Neural crest cell (in vitro differentiated cells): Measurements from ENCODE around the gene NMUR1. TPM values are rescaled to one million over a fixed set of nuclear protein-coding genes. Genes with fewer than 3 reads are reported as not detected.

Experiments
- DNase-seq: peaks from one replicate; pipeline ENCODE4 v3.0.0; 2021; ENCODE audit warnings: low read depth, mixed read lengths, low spot score
- H3K27ac Mint-ChIP-seq: one replicate; pipeline ENCODE4 v1.8.0; 2021; ENCODE audit warnings: mild to moderate bottlenecking, mixed read lengths; ENCODE audit not compliant: unreplicated experiment
- H3K27me3 Mint-ChIP-seq: 2 replicates; pipeline ENCODE4 v1.8.0; 2021; ENCODE audit warnings: low read depth, mild to moderate bottlenecking, mixed read lengths
- H3K36me3 Mint-ChIP-seq: 2 replicates; pipeline ENCODE4 v1.8.0; 2021; ENCODE audit warnings: low read depth, mild to moderate bottlenecking, mixed read lengths
- H3K4me1 Mint-ChIP-seq: 2 replicates; pipeline ENCODE4 v1.8.0; 2021; ENCODE audit warnings: mixed read lengths
- H3K4me3 Mint-ChIP-seq: one replicate; pipeline ENCODE4 v1.8.0; 2021; ENCODE audit warnings: mild to moderate bottlenecking, mixed read lengths
- H3K9me3 Mint-ChIP-seq: 2 replicates; pipeline ENCODE4 v1.8.0; 2021; ENCODE audit warnings: mixed read lengths
- CTCF ChIP-seq: fragments of 200-600 bp; sonication (generic); conservative IDR thresholded peaks from 2 replicates; pipeline ENCODE4 v1.5.0; 2021; ENCODE audit warnings: antibody characterized with exemption, mild to moderate bottlenecking
- total RNA-seq: library from RNA; stranded (reverse); gene quantifications from 2 replicates; pipeline ENCODE4 v1.2.1, GENCODE V29; 2021

The NMUR1 gene
- total RNA-seq, 1 donor from 2014 or later = not detected

- no peak for TF ChIP-seq CTCF
- DNase-seq = no peak
- Mint-ChIP-seq H3K9me3 (no peaks in the 10 kb centered on the region), H3K36me3 (no peaks in the 10 kb centered on the region), H3K27me3 (no peaks in the 10 kb centered on the region), H3K4me1 (peaks cover 13% of the 10 kb centered on the region), H3K27ac (peak overlapping the region; percentile 35), H3K4me3 (no peak overlapping the region)
Observed at GRCh38 chr2:231568098-231568784, 38.0 kb upstream of the NMUR1 start.

- no peak overlapping the region for H3K27ac Mint-ChIP-seq
Observed at GRCh38 chr2:231567159-231567558, 36.9 kb upstream of the NMUR1 start.

GRCh38 chr2:231565887-231566594 is 35.8 kb upstream of the NMUR1 start:
- Mint-ChIP-seq H3K27me3 (no peaks in the 10 kb centered on the region), H3K4me3 (no peak overlapping the region), H3K27ac (no peak overlapping the region), H3K9me3 (no peaks in the 10 kb centered on the region), H3K4me1 (no peaks in the 10 kb centered on the region), H3K36me3 (no peaks in the 10 kb centered on the region)
- no peak for TF ChIP-seq CTCF
- DNase-seq = no peak

More at GRCh38 chr2:231567159-231567558, 36.9 kb upstream of the NMUR1 start:
- Mint-ChIP-seq H3K36me3 (no peaks in the 10 kb centered on the region), H3K4me1 (peaks cover 8% of the 10 kb centered on the region), H3K9me3 (no peaks in the 10 kb centered on the region), H3K4me3 (no peak overlapping the region), H3K27me3 (no peaks in the 10 kb centered on the region)
- DNase-seq = no peak
- TF ChIP-seq CTCF = no peak

GRCh38 chr2:231563378-231563961 is 33.2 kb upstream of the NMUR1 start:
- H3K36me3 Mint-ChIP-seq = no peaks in the 10 kb centered on the region
- H3K27ac Mint-ChIP-seq = no peak overlapping the region
- H3K4me3 Mint-ChIP-seq = no peak overlapping the region
- peak; percentile 43 for DNase-seq
- peak; percentile 77 for TF ChIP-seq CTCF
- H3K9me3 Mint-ChIP-seq = no peaks in the 10 kb centered on the region
- no peaks in the 10 kb centered on the region for H3K4me1 Mint-ChIP-seq
- H3K27me3 Mint-ChIP-seq = no peaks in the 10 kb centered on the region

- Mint-ChIP-seq H3K36me3 (peaks cover 7% of the 10 kb centered on the region), H3K4me3 (no peak overlapping the region), H3K9me3 (peaks cover 9% of the 10 kb centered on the region), H3K27ac (no peak overlapping the region), H3K4me1 (peaks cover 10% of the 10 kb centered on the region), H3K27me3 (no peaks in the 10 kb centered on the region)
- DNase-seq = peak; percentile 21
- peak; percentile 75 for TF ChIP-seq CTCF
Observed at GRCh38 chr2:231557571-231558217, 27.4 kb upstream of the NMUR1 start.
